ENCODE data around the gene TRMT1.

TRMT1 gene

DNA sequence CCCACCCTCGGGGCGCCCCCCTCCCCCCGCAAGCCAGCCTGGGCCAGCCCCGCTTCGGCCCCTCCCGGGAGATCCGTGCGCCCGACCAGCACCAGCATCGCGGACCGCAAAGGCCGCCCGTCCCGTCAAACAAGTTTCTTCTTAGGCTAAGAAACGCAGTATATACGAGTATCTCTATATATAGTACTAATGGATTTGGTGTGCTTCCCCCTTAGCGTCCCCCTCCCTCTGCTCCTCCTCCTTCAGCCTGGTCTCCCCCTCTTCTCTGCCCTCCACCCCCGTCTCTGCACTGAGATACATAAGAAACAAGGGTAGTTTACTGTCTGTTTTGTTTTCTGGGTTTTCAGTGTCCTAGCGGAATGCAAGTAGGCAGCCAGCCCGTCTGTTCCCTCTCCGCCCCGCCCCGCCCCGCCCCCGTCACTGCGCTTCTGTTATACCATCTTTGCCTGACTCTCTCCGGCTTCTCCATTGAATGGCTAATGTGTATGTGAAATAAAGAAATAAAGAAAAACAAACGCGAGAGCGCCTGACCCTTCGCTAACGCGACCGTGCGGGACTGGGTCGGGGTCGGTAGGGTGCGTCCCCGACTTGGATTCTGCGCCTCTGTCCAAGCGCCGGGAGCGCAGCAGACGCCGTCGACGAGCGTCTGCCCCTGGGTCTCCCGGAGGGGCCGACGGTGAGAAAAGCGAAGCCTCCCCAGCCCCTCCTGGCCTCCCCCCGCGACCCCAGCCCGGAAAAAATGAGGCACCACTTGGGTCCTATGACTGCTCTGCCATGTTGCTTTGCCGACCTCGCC is 18.1 kb downstream of the TRMT1 start:
- Mint-ChIP-seq H3K4me3 (no peak overlapping the region), H3K4me1 (peaks cover 19% of the 10 kb centered on the region), H3K27ac (no peak overlapping the region), H3K36me3 (ENCODE audit: low read depth) (peaks cover 5% of the 10 kb centered on the region), H3K27me3 (ENCODE audit: low read depth, poor library complexity) (peaks cover 89% of the 10 kb centered on the region), H3K9me3 (peaks cover 6% of the 10 kb centered on the region)
- TF ChIP-seq, protein P1, sequence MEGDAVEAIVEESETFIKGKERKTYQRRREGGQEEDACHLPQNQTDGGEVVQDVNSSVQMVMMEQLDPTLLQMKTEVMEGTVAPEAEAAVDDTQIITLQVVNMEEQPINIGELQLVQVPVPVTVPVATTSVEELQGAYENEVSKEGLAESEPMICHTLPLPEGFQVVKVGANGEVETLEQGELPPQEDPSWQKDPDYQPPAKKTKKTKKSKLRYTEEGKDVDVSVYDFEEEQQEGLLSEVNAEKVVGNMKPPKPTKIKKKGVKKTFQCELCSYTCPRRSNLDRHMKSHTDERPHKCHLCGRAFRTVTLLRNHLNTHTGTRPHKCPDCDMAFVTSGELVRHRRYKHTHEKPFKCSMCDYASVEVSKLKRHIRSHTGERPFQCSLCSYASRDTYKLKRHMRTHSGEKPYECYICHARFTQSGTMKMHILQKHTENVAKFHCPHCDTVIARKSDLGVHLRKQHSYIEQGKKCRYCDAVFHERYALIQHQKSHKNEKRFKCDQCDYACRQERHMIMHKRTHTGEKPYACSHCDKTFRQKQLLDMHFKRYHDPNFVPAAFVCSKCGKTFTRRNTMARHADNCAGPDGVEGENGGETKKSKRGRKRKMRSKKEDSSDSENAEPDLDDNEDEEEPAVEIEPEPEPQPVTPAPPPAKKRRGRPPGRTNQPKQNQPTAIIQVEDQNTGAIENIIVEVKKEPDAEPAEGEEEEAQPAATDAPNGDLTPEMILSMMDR (IDR thresholded peaks at IDR 0.05): no peak
- no peak for DNase-seq

DNA sequence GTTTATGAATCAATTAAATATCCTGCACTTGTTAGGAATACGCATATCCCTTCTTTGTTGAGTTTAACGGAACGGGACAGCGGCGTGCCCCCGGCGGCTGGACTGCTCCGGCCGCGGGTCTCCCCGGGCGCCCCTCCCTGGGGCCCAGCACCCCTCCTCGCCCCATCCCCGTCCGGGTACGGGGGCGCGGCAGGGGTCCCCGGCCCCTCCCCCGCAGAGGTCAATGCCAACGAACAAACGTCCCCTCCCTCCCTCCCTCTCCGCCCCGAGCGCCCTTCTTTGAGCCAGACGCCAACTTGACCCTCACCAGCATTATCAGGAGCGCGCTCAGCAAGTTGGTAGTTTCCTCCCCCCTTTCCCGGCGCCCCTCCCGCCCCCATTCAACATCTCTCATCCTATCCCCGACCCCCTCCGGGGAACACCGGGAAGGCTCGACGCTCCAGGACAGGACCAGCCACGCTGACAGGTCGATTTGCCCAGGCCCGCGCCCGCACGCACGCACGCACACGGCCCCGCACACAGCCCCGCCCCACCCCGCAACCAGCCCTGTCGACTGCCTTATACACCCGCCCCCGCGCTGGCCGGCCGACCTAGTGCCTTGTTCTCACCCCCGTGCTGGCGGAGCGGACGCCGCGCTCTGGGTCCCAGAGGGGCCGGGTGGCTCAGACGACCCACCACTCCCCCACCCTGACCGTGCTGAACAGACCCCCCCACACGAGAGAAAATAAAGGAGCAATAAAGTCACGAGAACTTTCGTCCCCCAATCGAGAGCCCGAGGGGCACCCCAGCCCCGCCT is 18.9 kb downstream of the TRMT1 start:
- TF ChIP-seq, protein P1 (IDR thresholded peaks at IDR 0.05): no peak
- Mint-ChIP-seq H3K4me1 (peaks cover 19% of the 10 kb centered on the region), H3K4me3 (no peak overlapping the region), H3K27ac (no peak overlapping the region), H3K36me3 (ENCODE audit: low read depth) (peaks cover 5% of the 10 kb centered on the region), H3K27me3 (ENCODE audit: low read depth, poor library complexity) (peaks cover 93% of the 10 kb centered on the region), H3K9me3 (peaks cover 6% of the 10 kb centered on the region)
- DNase-seq: peak; percentile 32

DNA sequence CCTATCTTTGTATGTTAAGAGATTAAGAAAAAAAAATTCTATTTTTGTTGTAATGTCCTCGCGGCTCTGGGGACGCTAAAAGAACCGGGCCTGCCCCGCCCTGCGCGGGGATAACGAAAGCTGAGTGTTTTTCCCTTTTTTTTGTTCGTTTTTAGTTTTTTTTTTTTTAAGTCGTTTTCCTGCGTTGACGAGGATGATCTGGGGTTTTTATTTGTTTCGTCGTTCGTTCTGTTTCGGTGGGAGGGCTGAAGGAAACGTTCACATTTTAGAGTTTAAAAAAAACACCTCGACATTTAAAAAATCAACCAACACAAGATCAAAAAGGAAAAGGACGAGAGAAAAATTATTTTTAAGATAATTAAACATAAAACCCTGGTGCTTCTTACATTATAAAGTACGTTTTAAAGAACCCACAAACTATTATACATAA is 19.5 kb downstream of the TRMT1 start:
- Mint-ChIP-seq H3K36me3 (ENCODE audit: low read depth) (peaks cover 5% of the 10 kb centered on the region), H3K4me1 (peaks cover 20% of the 10 kb centered on the region), H3K4me3 (no peak overlapping the region), H3K9me3 (peaks cover 6% of the 10 kb centered on the region), H3K27me3 (ENCODE audit: low read depth, poor library complexity) (peaks cover 93% of the 10 kb centered on the region), H3K27ac (no peak overlapping the region)
- DNase-seq: no peak
- TF ChIP-seq, protein P1 (IDR thresholded peaks at IDR 0.05): no peak

DNA sequence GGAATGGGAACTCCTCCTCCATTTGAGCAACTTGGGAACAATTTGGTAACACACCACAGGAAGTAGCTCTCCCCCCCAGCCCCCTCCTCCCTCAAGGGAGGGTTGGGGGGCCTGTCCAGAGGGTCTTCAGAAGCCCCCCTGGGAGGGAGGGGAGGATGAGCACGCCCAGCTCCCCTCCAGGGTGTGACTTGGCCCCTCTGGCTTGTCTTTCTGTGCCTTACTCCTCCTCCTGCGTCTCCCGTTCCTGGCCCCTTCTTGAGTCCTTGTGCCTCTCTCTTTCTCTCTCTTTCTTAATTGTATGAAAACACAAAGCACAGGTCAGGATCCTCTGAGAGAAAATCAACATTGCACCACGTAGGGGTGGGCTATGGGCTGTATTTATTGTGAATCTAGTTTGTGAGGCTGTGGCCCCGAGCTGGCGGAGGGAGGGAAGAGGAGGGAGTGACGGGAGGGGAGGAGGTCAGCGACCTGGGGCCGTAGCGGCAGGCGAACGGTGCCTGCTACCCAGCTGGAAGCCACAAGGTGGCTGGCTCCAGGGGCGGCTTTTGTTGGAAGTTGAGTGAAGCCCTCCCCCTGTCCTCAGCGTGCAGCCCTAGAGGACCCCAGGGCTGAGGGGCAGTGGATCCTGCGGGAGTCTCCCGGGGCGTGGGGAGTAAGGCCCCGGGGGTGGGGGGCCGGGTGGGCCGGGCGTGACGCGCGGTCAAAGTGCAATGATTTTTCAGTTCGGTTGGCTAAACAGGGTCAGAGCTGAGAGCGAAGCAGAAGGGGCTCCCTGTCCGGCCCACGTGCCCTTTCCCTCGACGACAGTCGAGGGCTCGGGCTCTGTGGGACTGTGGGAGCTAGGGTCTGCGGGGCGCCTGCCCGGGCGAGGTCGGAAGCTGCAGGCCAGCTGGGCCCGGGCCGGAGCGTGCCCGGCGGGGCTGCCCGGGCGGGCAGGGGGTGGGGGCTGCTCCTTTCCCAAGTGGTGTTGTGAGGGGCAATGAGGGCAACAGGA is 20.3 kb downstream of the TRMT1 start:
- peak overlapping the region; percentile 61 for H3K4me3 Mint-ChIP-seq
- H3K27me3 Mint-ChIP-seq (ENCODE audit: low read depth, poor library complexity): peaks cover 93% of the 10 kb centered on the region
- H3K9me3 Mint-ChIP-seq: peaks cover 6% of the 10 kb centered on the region

DNA sequence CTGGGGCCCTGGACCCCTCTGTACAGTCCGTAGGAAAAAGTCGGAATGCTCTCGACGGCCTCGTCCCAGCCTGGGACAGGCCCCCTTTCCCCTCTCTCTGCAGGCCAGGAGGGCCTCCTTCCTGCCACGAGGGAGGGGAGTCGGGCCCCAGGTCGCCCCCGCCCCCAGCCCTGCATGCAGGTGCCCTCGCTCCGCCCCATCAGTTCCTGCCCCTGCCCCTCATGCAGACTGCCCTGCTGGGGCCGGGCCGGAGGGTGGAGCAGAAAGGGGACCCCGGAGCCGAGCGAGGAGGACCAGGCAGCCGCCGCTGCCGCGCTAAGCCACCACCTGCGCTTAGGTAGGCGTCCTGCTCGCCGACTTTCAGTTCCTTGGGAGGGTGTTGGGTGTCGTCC is 21.2 kb downstream of the TRMT1 start:
- Mint-ChIP-seq H3K4me3 (peak overlapping the region; percentile 61), H3K27ac (no peak overlapping the region), H3K9me3 (peaks cover 6% of the 10 kb centered on the region), H3K27me3 (ENCODE audit: low read depth, poor library complexity) (peaks cover 93% of the 10 kb centered on the region), H3K36me3 (ENCODE audit: low read depth) (peaks cover 5% of the 10 kb centered on the region), H3K4me1 (peaks cover 28% of the 10 kb centered on the region)
- peak; percentile 42 for DNase-seq
- TF ChIP-seq, protein P1 (IDR thresholded peaks at IDR 0.05): no peak

More for the DNA sequence above, 20.3 kb downstream of the TRMT1 start:
- TF ChIP-seq, protein P1 (IDR thresholded peaks at IDR 0.05): peak; percentile 35
- no peak overlapping the region for H3K27ac Mint-ChIP-seq
- peak; percentile 71 for DNase-seq
- peaks cover 28% of the 10 kb centered on the region for H3K4me1 Mint-ChIP-seq
- peaks cover 5% of the 10 kb centered on the region for H3K36me3 Mint-ChIP-seq (ENCODE audit: low read depth)
